GM18502 (cell line): ENCODE data around the gene REEP3.

Experiments
- ATAC-seq: cut with Tn5 transposase; IDR thresholded peaks from one replicate; pipeline ENCODE4 v1.9.1; 2021; ENCODE audit warnings: mild to moderate bottlenecking; ENCODE audit not compliant: unreplicated experiment, poor library complexity

REEP3 gene

GRCh38 chr10:63624701-63625100, 103.5 kb downstream of the REEP3 start:
- no peak for ATAC-seq

DNA sequence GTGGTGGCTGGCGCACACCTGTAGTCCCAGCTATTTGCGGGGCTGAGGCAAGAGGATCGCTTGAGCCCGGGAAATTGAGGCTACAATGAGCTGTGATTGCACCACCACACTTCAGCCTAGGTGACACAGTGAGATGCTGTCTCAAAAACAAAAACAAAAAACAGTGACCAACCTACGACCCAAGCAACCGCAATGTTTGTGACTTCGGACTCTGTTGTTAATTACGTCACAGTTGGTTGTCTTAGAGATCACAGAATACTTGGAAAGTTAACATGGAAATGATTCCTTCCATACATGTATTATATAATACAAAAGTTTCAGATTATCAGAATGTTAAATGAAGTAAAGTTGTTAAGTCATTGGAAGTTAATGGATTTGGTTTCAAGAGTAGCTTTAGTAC, 106.2 kb downstream of the REEP3 start:
- ATAC-seq, result no peak

DNA sequence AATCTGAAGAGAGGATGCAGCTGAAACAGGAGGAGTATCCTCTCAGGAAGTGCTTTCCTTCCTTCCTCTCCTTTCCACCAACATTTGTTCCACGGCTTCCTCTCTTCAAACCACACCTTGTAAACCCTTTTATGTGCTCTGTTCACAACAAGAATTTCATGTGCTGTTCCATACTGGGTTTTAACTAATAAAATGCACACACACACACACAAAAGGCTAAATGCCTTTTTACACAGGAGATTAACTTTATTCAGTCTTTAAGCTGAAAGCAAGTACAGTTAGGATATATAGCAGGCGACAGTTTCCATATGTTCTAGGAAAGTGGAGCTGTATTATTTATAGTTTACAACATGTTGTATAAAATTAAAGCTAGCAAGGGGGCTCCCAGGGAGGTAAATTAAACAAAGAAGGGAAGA, 106.7 kb downstream of the REEP3 start:
- no peak for ATAC-seq

GRCh38 chr10:63628526-63629362, 107.5 kb downstream of the REEP3 start:
- peak; percentile 35 for ATAC-seq

- peak; percentile 58 for ATAC-seq
Observed at GRCh38 chr10:63629363-63630084, 108.3 kb downstream of the REEP3 start.

- ATAC-seq, result peak; percentile 66
Observed at GRCh38 chr10:63630085-63630930, 109.1 kb downstream of the REEP3 start.

GRCh38 chr10:63630931-63631680, 109.9 kb downstream of the REEP3 start:
- ATAC-seq, result no peak

DNA sequence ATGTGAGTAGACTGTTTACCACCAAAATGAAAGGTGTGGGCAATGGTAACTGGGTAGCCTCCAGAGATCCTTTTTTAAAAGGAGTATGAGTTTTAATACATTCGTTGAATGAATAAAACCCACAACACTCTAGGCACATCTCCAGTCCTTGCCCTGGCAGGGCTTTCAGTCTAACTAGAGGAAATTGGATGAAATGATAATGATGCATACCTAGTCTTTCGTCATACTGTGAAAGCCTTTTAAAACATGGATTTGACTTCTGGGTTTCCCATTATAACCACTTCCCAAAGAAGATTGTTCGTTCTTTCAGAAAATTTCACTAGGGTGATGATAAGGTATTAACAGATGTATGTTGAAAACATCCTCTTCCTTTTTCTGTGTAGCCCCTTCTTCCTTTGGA, 110.8 kb downstream of the REEP3 start:
- ATAC-seq, result no peak

- ATAC-seq, result no peak
Observed at GRCh38 chr10:63633677-63634487, 112.7 kb downstream of the REEP3 start.

DNA sequence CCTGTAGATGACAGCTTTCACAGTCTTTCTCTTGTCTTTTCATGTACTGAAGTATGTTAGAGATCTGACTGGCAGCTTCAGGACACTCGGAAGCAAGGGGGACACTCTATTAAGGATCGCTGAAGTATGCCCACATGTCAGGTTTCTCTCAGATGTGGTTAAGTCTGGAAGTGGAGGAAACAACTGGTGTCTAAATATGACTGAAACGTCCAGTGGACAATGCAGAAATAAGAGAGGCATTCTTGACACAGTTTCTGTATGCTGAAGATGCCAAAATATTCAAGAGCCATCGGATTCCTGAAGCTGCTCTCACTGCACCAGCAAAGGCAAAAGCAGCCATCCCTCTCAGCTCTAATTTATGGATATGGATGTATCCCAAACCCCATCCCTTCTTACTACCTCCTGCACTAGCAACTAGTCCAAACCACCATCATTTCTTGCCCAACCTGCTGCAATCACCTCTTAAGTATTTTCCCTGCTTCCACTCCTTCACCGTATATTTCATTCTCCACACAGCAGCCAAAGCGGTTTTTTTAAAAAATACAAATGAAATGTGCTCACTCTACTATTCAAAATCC, 113.4 kb downstream of the REEP3 start:
- ATAC-seq, result no peak

DNA sequence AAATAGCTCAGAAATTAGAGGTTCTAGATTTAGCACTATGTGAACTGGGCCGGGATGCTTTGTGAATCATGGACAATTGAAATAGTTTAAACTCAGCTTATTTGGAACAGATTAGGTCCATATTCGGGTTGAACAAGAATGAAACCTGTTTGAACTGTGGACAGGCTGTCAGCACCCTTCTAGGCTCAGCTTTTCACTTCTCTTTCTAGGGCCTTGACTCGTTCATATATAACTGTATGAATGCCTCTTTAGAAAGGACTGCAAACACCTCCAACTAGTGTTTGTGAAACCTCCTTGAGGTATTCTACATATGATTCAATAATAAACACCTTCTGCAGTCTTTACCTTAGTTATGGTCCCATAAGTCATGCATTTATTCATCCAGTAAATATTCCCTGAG, 115.6 kb downstream of the REEP3 start:
- peak; percentile 62 for ATAC-seq

DNA sequence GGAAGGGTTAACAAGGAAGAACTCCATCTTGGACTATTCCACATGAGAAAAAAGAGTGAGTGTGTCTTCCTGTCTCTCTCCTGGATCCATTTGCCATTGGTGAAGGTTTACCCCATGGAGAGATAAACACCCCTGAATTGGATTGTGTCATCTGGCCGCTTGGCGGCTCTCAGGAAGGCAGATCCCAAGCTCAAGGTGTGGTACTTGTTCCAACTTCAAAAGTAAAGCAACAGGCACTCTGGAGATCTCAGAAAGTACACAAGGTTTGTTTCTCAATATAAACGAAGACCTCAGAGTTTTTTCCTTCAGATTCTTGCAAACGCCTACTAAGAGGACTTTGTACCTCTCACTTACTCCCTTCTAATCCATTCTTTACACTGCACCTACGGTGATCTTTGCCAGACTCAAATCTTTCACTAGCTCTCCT, 116.7 kb downstream of the REEP3 start:
- no peak for ATAC-seq

GRCh38 chr10:63641366-63641765, 120.2 kb downstream of the REEP3 start:
- no peak for ATAC-seq

DNA sequence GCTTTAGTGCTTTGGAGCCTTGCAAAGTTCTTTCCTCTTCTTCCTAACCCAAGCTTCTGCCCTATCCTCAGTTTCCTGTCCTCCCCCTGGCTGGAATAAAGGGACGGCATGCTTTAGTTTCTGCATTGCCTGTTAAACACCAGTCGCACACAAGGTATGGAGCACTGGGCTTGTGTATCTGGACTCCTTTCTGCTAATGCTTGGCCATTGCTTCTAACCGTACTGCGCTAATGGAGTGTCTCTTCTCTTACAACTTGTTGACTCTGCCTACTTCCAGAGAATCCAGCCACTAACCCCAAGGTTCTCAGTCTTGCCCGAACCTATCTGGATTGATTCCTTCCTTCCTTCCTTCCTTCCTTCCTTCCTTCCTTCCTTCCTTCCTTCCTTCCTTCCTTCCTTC, 120.6 kb downstream of the REEP3 start:
- no peak for ATAC-seq

GRCh38 chr10:63642808-63643207, 121.6 kb downstream of the REEP3 start:
- ATAC-seq, result no peak

- no peak for ATAC-seq
Observed at GRCh38 chr10:63644418-63645142, 123.4 kb downstream of the REEP3 start.

- no peak for ATAC-seq
Observed at GRCh38 chr10:63645195-63645594, 124.0 kb downstream of the REEP3 start.

GRCh38 chr10:63646491-63646890, 125.3 kb downstream of the REEP3 start:
- peak; percentile 70 for ATAC-seq
